T47D (cell line): Measurements from ENCODE around the gene ACTL6B.

Experiments
- DNase-seq, 2 experiments: peaks; one replicate each; pipeline versions ENCODE4 v3.0.0 to v3.0.0-alpha.2; 2011 to 2012; ENCODE audit warnings: low read depth in 1 of 2, low spot score in 1 of 2
- JUND ChIP-seq: IDR thresholded peaks from 2 replicates; pipeline ENCODE4 v1.6.1; 2012; ENCODE audit warnings: low read depth
- in situ Hi-C: cut with HindIII; loops from 2 replicates; pipeline ENCODE4 v1.10.0; 2016; ENCODE audit warnings: low sequenced_read_pairs, low pct_unique_long_range_greater_than_20kb

ACTL6B gene

GRCh38 chr7:100604028-100604975 lies 51.9 kb downstream of the ACTL6B start:
- DNase-seq: peak; percentile 54 to 79
- TF ChIP-seq JUND: no peak
- in situ Hi-C loops: no loop called here

GRCh38 chr7:100603726-100604027 lies 52.6 kb downstream of the ACTL6B start:
- no peak for DNase-seq
- TF ChIP-seq JUND: no peak
- in situ Hi-C loops: no loop called here

DNA sequence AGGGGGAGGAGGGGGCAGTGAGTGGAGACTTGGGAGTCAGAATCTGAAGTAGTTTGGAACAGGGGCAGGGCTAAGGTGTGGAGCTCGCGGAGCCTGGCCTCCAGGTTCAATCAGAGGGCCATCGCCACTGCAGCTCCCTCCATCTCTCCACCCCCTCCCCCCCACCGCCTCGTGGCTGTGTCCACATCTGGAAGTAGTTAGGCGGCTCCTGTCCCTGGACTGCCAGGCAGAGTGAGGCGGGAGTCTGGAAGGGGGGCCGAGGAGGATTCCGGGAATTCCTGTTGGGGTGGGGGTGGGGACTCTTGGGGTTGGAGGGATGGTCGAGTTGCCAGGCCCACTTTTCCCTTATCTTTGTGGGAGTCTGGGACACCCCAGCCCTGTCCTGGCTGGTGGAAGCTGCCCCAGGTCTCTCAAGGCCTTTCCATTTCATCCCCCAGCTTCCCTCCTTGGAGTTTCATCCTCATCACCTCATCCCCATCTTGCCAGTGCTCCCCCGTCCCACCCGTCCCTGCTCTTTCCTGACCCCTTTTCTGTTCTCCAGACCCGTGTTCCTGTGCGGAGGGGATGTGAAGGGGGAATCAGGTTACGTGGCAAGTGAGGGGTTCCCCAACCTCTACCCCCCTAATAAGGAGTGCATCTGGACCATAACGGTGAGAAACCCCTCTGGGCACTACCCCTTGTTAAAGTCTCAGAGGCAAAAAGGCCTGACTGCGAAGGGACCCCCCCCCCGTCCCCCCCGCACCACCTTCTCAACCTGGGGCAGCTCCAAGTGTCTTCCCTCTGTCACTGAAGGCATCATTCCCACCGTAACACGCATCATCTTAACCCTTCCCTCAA lies 53.1 kb downstream of the ACTL6B start:
- no peak for TF ChIP-seq JUND
- DNase-seq: no peak
- in situ Hi-C loops: no loop called here

GRCh38 chr7:100600730-100601038 lies 55.6 kb downstream of the ACTL6B start:
- DNase-seq: no peak
- no peak for TF ChIP-seq JUND
- in situ Hi-C loops: no loop called here

DNA sequence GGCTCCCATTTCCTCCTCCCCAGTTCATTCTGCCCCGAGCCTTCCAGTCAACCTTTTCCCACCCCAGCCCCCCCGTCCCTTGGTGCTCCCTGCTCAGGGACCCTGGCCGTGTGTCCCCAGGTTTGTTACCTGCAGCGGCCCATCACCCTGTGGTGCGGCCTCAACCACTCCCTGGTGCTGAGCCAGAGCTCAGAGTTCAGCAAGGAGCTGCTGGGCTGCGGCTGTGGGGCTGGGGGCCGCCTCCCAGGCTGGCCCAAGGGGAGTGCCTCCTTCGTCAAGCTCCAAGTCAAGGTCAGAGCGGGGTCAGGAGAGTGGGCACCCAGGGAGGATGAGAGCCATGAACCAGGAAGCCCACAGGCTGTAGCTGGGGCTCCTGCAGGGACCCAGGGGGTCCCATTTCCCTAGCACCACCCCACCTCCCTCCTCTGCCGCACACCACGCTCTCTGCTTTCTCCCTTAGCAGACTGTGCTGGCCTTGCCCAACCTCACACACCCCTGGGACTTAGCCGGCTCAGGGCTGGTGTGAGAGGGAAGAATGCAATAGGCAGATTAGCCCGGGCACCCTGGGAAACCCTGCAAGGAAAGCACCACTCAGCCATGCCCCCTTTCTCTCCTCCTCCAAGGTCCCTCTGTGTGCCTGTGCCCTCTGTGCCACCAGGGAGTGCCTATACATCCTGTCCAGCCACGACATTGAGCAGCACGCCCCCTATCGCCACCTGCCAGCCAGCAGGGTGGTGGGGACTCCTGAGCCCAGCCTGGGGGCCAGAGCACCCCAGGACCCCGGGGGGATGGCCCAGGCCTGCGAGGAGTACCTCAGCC lies 56.1 kb downstream of the ACTL6B start:
- in situ Hi-C loops: no loop called here
- no peak for DNase-seq
- TF ChIP-seq JUND: no peak

GRCh38 chr7:100598425-100598824 lies 57.8 kb downstream of the ACTL6B start:
- in situ Hi-C loops: no loop called here
- TF ChIP-seq JUND: no peak
- no peak for DNase-seq

DNA sequence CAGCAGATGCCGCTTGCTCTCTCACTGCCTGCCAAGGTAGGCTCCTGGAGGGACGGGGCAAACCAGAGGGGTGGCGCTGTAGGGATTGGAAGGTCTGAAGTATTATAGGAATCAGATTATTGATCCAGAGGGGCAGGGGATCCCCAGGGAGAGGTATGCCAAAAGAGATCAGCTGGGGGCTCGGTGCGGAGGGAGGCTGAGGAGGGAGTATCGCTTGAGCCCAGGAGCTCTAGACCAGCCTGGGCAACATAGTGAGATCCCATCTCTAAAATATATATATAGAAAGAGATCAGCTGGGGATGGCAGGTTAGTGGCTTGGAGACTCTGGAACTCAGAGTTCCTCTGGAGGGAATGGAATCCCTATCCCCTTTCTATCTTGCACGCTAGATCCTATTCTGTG lies 61.1 kb downstream of the ACTL6B start:
- no peak for TF ChIP-seq JUND
- no peak for DNase-seq
- in situ Hi-C loops: no loop called here
